GM12865 (cell line): ENCODE results near the gene SPDYA.

Source experiments
- DNase-seq: peaks from one replicate; pipeline ENCODE4 v3.0.0; 2010; ENCODE audit warnings: low read depth
- H3K4me3 ChIP-seq: 2 replicates; pipeline ENCODE4 v1.5.1; 2011; ENCODE audit warnings: mild to moderate bottlenecking, low read depth, low read length, control low read depth
- CTCF ChIP-seq: IDR thresholded peaks from 2 replicates; pipeline ENCODE4 v1.5.1; 2011; ENCODE audit warnings: low read length, control low read depth, low read depth, inconsistent platforms; ENCODE audit not compliant: insufficient read depth; ENCODE audit errors: missing control alignments

The SPDYA gene

GRCh38 chr2:28855193-28855592 is 44.6 kb downstream of the SPDYA start:
- DNase-seq = no peak
- no peak overlapping the region for H3K4me3 ChIP-seq
- no peak for TF ChIP-seq CTCF

GRCh38 chr2:28855977-28856376 is 45.3 kb downstream of the SPDYA start:
- no peak for TF ChIP-seq CTCF
- no peak for DNase-seq
- no peak overlapping the region for H3K4me3 ChIP-seq

GRCh38 chr2:28868611-28869010 is 58.0 kb downstream of the SPDYA start:
- H3K4me3 ChIP-seq = peak overlapping the region; percentile 67
- no peak for TF ChIP-seq CTCF
- DNase-seq = no peak

- peak; percentile 14 for DNase-seq
- peak overlapping the region; percentile 67 for H3K4me3 ChIP-seq
- TF ChIP-seq CTCF = no peak
Observed at GRCh38 chr2:28869494-28870145, 59.0 kb downstream of the SPDYA start.

GRCh38 chr2:28870146-28870891 is 59.7 kb downstream of the SPDYA start, which contains the start of gene TRMT61B:
TSS of gene TRMT61B (minus strand) at chr2:28870309. CDS start at chr2:28870277, 32 bp downstream.
- no peak for TF ChIP-seq CTCF
- DNase-seq = peak; percentile 98
- H3K4me3 ChIP-seq = peak within 1 kb of the TSS; percentile 67

- DNase-seq = no peak
- H3K4me3 ChIP-seq = no peak overlapping the region
- no peak for TF ChIP-seq CTCF
Observed at GRCh38 chr2:28871620-28872019, 61.0 kb downstream of the SPDYA start.

GRCh38 chr2:28880193-28880592 is 69.6 kb downstream of the SPDYA start:
- no peak for DNase-seq
- no peak for TF ChIP-seq CTCF
- no peak overlapping the region for H3K4me3 ChIP-seq
